ENCODE results near the gene CSF3R.

Gene CSF3R

DNA sequence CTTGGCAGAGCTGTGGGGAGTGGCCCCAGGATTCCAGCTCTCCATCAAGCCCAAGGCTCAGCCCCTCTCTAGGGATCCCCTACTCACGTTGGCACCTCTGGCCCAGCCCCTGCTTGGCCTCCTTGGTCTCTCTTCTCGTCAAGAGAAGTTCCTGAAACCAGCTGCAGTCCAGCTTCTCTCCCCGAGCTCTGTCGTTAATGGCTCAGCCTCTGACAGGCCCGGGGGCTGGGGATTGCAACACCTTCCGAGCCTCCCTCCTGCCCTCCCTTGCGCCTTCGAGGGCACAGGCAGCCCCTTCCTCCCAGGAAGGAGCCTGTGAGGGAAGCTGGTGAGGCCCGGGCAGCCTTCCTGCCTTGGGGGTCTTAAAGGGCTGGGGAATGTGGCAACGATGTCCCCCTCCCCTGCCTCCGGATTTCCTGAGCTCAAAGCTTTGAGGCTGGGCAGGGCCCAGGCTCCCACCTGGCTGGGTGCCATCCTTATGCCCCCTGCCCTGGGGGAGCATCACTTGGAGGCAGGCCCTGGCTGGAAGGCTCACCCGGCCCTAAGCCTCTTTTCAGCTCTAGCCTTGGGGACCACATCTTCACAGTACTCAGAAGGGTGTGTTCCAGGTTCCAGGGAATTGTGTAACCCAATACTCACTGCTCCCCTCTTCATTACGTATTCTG is at the start of gene CSF3R:
Gene CSF3R (minus strand): TSS at position 190 of the 665 bp plus-strand sequence. CDS start 3,417 bp downstream, outside the sequence.
- H3K27ac ChIP-seq = no peak within 1 kb of the TSS
- TF ChIP-seq, protein P1, sequence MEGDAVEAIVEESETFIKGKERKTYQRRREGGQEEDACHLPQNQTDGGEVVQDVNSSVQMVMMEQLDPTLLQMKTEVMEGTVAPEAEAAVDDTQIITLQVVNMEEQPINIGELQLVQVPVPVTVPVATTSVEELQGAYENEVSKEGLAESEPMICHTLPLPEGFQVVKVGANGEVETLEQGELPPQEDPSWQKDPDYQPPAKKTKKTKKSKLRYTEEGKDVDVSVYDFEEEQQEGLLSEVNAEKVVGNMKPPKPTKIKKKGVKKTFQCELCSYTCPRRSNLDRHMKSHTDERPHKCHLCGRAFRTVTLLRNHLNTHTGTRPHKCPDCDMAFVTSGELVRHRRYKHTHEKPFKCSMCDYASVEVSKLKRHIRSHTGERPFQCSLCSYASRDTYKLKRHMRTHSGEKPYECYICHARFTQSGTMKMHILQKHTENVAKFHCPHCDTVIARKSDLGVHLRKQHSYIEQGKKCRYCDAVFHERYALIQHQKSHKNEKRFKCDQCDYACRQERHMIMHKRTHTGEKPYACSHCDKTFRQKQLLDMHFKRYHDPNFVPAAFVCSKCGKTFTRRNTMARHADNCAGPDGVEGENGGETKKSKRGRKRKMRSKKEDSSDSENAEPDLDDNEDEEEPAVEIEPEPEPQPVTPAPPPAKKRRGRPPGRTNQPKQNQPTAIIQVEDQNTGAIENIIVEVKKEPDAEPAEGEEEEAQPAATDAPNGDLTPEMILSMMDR (conservative IDR thresholded peaks at IDR 0.05) = no peak

DNA sequence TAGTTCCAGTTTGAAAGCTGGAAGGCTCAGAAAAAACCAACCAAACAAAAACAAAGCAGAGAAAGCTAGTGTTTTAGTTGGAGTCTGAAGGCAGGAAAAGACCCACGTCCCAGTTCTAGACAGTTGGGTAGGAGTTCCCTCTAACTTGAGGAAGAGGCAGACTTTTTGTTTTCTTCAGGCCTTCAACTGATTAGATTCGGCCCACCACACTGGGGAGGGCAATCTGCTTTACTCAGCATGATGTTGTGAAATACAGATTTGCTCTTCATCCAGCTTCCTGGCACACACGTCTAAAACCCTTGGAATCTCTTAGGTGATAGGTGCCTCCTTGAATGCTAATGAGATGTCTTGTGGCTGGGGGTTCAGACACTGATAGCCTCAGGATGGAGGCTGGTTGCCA is 49.1 kb upstream of the CSF3R start:
- H3K27ac ChIP-seq = no peak overlapping the region
- TF ChIP-seq, protein P1 (conservative IDR thresholded peaks at IDR 0.05) = no peak

DNA sequence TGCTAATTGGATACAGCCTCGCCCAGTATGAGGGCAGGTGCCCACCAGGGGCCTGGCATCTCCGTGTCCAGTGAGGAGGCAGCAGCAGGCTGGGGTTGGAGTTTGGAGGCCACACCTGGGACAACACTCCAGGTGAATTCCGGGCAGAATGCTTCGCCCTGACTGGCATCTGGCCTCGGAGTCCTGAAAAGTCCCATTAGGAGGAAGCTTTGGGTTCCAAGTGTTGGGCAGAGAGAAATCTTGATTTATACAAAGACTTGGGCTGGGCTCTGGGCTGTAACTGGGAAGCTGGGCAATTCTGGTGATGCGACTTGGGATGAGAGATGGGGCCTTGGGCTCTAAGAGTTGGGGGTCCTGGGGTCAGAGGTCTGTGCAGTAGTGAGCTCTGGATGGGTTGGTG is 48.1 kb upstream of the CSF3R start:
- TF ChIP-seq, protein P1 (conservative IDR thresholded peaks at IDR 0.05) = no peak
- H3K27ac ChIP-seq = no peak overlapping the region

DNA sequence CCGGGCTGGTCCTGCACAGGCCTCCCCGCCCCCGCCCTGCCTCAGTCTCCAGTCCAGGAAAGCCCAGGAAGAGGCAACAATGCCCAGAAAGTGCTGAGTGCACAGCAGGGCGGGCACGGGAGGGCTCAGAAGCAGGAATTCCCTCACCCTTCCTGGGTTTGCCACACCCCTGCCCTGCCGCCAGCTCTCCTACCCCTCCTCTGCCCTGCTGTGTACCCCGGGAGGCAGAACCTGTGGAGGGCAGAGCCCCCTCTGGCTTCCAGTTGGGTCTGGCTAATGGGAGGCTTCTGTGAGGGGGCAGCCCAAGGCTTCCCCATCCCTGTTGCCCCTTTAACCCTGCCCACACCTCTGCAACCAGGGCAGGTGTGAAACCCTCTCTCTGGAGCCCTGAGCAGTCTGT is 47.5 kb upstream of the CSF3R start:
- TF ChIP-seq, protein P1 (conservative IDR thresholded peaks at IDR 0.05) = no peak
- no peak overlapping the region for H3K27ac ChIP-seq

DNA sequence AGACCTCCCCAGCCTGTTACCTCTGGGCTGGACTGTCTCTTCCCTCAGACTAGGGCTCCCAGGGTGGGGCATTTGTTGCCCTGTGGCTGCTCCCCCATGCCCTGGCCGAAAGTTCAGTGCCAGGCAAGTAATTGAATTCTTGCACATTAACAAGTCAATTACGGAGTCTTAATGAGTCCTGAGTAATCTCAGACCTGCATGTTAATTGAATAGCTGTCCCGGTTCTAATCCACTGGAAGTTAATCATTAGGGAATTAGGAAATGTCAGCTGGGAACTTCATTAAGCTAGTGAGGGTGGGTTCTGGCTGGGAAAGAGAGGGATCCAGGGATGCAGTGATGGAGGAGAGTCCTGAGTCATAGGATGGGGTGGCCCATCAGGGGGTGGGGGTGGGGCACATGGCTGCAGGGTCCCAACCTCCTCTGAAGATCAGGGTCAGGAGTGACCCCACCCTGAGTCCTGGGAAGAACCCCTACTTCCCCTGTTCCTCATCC is 47.1 kb upstream of the CSF3R start:
- H3K27ac ChIP-seq = no peak overlapping the region
- TF ChIP-seq, protein P1 (conservative IDR thresholded peaks at IDR 0.05) = no peak

DNA sequence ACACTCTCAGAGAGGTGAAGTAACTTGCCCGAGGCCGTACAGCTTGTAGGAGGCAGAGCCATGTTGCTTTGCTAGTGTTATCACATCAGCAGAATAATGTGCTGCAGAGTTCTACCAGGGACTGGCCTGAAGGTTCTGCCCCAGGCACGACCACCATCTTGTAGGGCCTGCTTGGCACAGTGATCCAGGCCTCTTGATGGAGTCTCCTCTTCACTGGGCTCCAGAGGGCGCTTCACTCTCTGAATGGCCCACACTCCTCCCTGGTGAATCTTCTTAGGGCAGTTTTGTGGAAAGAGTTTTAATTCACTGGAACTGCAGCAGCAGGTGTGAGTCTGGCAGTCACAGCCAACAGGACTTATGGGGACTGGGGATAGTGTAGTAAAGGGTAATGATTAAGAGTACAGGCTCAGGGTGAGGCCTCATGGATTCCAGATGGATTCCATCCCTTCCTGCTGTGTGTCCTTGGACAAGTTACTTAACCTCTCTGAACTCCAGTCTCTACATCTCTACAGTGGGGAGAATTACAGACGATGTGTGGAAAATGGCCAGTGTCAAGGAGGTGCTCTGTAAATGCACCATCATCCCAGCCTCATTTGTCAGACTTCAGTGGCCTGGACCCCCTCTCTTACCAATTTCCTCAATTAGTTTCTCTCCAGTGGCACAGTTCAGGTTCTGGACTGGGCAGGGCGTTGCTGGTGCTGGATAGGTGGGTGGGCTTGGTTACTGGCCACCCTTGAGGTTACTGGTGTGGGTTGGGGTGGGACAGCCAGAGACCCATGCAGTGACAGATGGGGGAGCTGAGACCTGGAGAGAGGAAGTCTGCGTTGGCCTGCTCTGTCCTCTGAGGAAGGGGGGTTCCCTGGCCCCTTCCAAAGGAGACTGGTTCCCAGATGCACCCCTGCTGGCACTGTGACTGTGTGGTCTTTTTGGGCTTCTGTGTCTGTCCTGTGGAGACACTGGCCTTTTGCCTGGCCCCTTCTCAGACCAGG is 45.9 kb upstream of the CSF3R start:
- TF ChIP-seq, protein P1 (conservative IDR thresholded peaks at IDR 0.05) = no peak
- H3K27ac ChIP-seq = no peak overlapping the region

DNA sequence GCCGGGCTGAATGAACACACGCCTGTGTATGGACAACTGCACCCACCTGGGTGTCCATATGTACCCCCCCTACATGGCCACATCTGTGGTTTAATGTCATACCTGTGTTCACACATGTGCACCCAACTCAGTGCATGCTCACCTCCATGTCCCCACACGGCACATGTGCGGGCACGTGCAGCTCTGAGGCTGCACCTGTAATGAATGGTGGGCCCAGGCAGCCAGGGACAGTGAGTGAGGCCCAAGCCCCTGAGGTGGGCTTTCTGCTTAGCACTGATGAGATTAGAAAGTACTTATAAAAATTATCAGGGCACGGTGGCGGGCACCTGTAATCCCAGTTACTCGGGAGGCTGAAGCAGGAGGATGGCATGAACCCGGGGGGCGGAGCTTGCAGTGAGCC is 42.5 kb upstream of the CSF3R start:
- TF ChIP-seq, protein P1 (conservative IDR thresholded peaks at IDR 0.05) = no peak
- H3K27ac ChIP-seq = no peak overlapping the region
